ENCODE results near the gene WIPF3. TPM values are rescaled to one million over a fixed set of nuclear protein-coding genes. Genes with fewer than 3 reads are reported as not detected.

WIPF3 gene
- total RNA-seq, 1 experiment from 2014 or later, result 0.26 TPM

GRCh38 chr7:29858191-29858951, 52.1 kb downstream of the WIPF3 start:
- intact Hi-C loops (cut with micrococcal nuclease; ENCODE audit: unreplicated experiment), result no loop called here
- no peaks in the 10 kb centered on the region for H3K36me3 ChIP-seq (ENCODE audit: low read depth)

GRCh38 chr7:29859104-29859503, 52.8 kb downstream of the WIPF3 start:
- Histone ChIP-seq H3K27me3 (ENCODE audit: insufficient read depth, low read depth) (no peaks in the 10 kb centered on the region), H3K27ac (no peak overlapping the region), H4K20me1 (ENCODE audit: insufficient read depth) (no peaks in the 10 kb centered on the region), H3K9me3 (ENCODE audit: insufficient read depth, low read depth) (no peaks in the 10 kb centered on the region), H3K4me3 (no peak overlapping the region), H3K4me2 (no peak overlapping the region), H3K9me2 (ENCODE audit: insufficient read depth) (no peaks in the 10 kb centered on the region), H3F3A (ENCODE audit: insufficient read depth, low read depth) (no peaks in the 10 kb centered on the region; the same call in 1 of the 2 replicates), H3K36me3 (ENCODE audit: low read depth) (no peaks in the 10 kb centered on the region), H3K4me1 (replicated peaks; ENCODE audit: insufficient read depth) (peaks cover 13% of the 10 kb centered on the region), H3K79me2 (ENCODE audit: low read depth) (no peaks in the 10 kb centered on the region), H2AFZ (no peak overlapping the region)
- intact Hi-C loops (cut with micrococcal nuclease; ENCODE audit: unreplicated experiment), result no loop called here
- CTCF ChIA-PET, result no interaction called here
- DNase-seq, result no peak
- TF ChIP-seq CTCF (conservative IDR thresholded peaks at IDR 0.05), result no peak
- TF ChIP-seq EZH2 (IDR thresholded peaks at IDR 0.05; ENCODE audit: low read depth), result no peak
- POLR2A ChIA-PET (ENCODE audit: unreplicated experiment), result no interaction called here
- no TSS peak for BruUV-seq (replicated peaks)

More at GRCh38 chr7:29858191-29858951, 52.1 kb downstream of the WIPF3 start:
- no peak for DNase-seq
- peaks cover 16% of the 10 kb centered on the region for H3K4me1 ChIP-seq (replicated peaks; ENCODE audit: insufficient read depth)
- BruUV-seq (replicated peaks), result no TSS peak
- ChIA-PET POLR2A (ENCODE audit: unreplicated experiment) (no interaction called here), CTCF (no interaction called here)
- H2AFZ ChIP-seq, result no peak overlapping the region
- H3K9me3 ChIP-seq (ENCODE audit: insufficient read depth, low read depth), result no peaks in the 10 kb centered on the region
- no peaks in the 10 kb centered on the region for H4K20me1 ChIP-seq (ENCODE audit: insufficient read depth)
- no peaks in the 10 kb centered on the region; the same call in 1 of the 2 replicates for H3F3A ChIP-seq (ENCODE audit: insufficient read depth, low read depth)
- H3K79me2 ChIP-seq (ENCODE audit: low read depth), result no peaks in the 10 kb centered on the region
- H3K4me2 ChIP-seq, result no peak overlapping the region
- H3K27me3 ChIP-seq (ENCODE audit: insufficient read depth, low read depth), result no peaks in the 10 kb centered on the region
- no peaks in the 10 kb centered on the region for H3K9me2 ChIP-seq (ENCODE audit: insufficient read depth)
- H3K27ac ChIP-seq, result no peak overlapping the region
- no peak overlapping the region for H3K4me3 ChIP-seq
- TF ChIP-seq CTCF (conservative IDR thresholded peaks at IDR 0.05), result no peak
- TF ChIP-seq EZH2 (IDR thresholded peaks at IDR 0.05; ENCODE audit: low read depth), result no peak

GRCh38 chr7:29859524-29860185, 53.3 kb downstream of the WIPF3 start:
- no peak overlapping the region for H2AFZ ChIP-seq
- ChIA-PET CTCF (no interaction called here), POLR2A (ENCODE audit: unreplicated experiment) (interaction anchor here (0.6 kb wide), 1 partner anchor 930 kb away, joined by 4 read pairs; no protein-coding TSS in a partner anchor)
- intact Hi-C loops (cut with micrococcal nuclease; ENCODE audit: unreplicated experiment), result no loop called here
- H3K4me1 ChIP-seq (replicated peaks; ENCODE audit: insufficient read depth), result peaks cover 7% of the 10 kb centered on the region
- no peaks in the 10 kb centered on the region for H3K9me3 ChIP-seq (ENCODE audit: insufficient read depth, low read depth)
- H4K20me1 ChIP-seq (ENCODE audit: insufficient read depth), result no peaks in the 10 kb centered on the region
- H3K36me3 ChIP-seq (ENCODE audit: low read depth), result no peaks in the 10 kb centered on the region
- H3K4me3 ChIP-seq, result no peak overlapping the region
- no peak overlapping the region for H3K4me2 ChIP-seq
- no peak for DNase-seq
- no peak overlapping the region for H3K27ac ChIP-seq
- TF ChIP-seq EZH2 (IDR thresholded peaks at IDR 0.05; ENCODE audit: low read depth) (no peak), CTCF (conservative IDR thresholded peaks at IDR 0.05) (no peak)
- BruUV-seq (replicated peaks), result no TSS peak
- H3F3A ChIP-seq (ENCODE audit: insufficient read depth, low read depth), result no peaks in the 10 kb centered on the region
- H3K79me2 ChIP-seq (ENCODE audit: low read depth), result no peaks in the 10 kb centered on the region
- no peaks in the 10 kb centered on the region for H3K9me2 ChIP-seq (ENCODE audit: insufficient read depth)
- H3K27me3 ChIP-seq (ENCODE audit: insufficient read depth, low read depth), result no peaks in the 10 kb centered on the region
